ENCODE results near the gene TTC22.

The TTC22 gene

DNA sequence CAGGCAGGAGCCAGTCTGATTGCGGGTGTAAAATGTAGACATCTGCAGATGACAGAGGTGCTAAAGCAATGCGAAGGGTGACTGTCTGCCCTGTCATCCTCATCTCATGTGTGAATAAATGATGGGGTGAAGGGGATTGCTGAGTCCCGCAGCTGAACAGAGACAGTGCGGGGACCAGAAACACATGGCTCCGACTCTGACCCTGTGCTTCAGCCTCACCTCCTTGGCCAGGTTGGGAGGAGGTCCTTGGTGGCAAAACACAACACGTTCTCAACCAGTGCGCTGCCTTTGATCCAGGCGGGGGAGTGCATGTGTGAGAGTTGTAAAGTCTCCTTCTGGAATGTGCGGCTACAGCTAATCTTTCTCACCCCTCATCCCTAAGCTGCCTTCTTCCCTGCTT is 32.0 kb upstream of the TTC22 start:
- DNase-seq, result no peak

DNA sequence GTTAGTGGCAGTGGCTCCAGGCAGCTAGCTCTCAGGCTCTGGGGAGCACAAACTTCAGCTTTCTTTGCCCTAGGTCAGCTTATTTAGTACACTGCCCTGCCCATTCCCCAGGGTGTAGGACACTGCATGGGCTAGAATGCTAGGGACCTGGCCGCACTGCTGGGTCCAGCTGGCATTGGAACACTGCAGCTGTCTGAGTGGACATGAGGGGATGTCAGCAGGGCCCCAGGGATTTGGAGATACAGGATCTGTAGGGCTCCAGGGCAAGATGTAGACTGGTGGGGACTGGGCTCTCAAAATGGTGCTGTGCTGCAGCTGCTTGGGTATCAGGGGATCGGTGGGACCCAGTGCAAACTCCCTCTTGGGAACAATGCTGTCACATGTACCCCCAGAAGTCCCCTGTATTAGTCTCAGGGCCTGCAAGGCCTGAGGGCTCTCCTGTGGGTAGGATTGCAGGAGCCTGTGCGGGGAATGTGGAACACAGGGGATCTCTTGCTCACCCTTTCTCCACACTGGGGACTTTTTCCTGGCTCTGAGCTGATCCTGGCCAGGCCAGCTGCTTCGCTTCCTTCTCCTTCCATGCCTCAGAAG is 25.2 kb upstream of the TTC22 start:
- no peak for DNase-seq

- DNase-seq, result no peak
These were observed 24.6 kb upstream of the TTC22 start for GRCh38 chr1:54825696-54826095.

DNA sequence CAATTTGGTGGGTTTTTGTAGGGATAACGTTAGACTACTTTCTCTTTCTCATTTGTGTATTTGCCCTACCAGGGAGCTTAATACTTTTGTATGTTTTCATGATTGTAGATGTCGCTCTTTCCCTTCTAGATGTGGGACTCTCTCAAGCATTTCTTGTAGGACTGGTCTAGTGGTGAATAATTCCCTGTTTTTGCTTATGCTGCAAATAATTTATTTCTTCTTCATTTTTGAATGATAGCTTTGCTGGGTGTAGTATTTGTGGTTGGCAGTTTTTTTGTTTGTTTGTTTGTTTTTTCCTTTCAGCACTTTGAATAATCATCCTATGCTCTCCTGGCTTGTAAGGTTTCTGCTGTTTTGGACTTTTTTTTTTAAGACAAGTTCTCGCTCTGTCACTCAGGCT is 22.5 kb upstream of the TTC22 start:
- no peak for DNase-seq

DNA sequence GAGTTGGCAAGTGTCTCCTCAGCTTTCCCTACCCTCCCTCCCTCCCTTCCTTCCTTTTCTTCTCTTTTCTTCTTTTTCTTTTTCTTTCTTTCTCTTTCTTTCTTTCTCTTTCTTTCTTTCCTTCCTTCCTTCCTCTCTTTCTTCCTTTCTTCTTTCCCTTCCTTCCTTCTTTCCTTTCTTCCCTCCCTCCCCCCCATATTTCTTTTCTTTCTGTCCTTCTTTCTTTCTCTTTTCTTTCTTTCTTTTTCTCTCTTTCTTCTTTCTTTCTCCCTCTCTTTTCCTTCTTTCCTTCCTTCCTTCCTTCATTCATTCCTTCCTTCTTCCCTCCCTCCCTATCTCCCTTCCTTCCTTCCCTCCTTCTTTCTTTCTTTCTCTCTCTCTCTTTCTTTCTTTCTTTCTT is 18.6 kb upstream of the TTC22 start:
- no peak for DNase-seq

- DNase-seq, result no peak
These were observed 18.0 kb upstream of the TTC22 start for GRCh38 chr1:54819195-54819536.

DNA sequence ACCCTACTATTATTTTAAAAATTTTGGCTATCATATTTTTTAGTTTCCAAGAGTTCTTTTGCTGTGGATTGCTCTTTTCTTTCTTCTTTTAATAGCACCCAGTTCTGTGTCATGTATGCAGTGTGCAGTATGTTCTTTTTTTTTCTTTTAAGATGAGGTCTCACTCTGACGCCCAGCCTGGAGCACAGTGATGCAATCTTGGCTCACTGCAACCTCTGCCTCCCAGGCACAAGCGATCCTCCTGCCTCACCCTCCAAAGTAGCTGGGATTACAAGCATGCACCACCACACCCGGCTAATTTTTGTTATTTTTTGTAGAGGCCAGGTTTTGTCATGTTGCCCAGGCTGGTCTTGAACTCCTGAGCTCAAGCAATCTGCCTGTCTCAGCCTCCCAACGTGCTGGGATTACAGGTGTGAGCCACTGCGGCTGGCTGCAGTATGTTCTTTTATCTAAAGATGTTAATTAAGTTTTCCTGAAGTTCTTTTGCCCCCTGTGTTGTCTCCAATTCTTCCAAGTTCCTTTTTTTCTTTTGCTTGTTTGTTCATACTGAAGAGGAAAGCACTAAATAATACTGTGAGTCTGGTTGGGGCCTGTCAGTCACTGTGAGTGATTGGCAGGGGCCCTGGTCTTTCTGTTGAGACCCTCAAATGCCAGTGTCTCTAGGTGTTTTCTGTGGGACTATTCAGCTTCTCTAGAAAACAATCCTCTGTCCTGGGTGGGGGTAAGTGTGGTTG is 17.5 kb upstream of the TTC22 start:
- DNase-seq, result no peak

GRCh38 chr1:54816951-54817350 is 15.8 kb upstream of the TTC22 start:
- DNase-seq, result no peak

GRCh38 chr1:54816130-54816529 is 15.0 kb upstream of the TTC22 start:
- DNase-seq, result no peak

GRCh38 chr1:54815086-54815876 is 14.2 kb upstream of the TTC22 start:
- no peak for DNase-seq

- DNase-seq, result no peak
These were observed 13.4 kb upstream of the TTC22 start for GRCh38 chr1:54814571-54814970.

GRCh38 chr1:54814126-54814498 is 13.0 kb upstream of the TTC22 start:
- no peak for DNase-seq

- DNase-seq, result no peak
These were observed 12.5 kb upstream of the TTC22 start for GRCh38 chr1:54813485-54814125.

GRCh38 chr1:54812801-54813484 is 11.8 kb upstream of the TTC22 start:
- DNase-seq, result no peak

DNA sequence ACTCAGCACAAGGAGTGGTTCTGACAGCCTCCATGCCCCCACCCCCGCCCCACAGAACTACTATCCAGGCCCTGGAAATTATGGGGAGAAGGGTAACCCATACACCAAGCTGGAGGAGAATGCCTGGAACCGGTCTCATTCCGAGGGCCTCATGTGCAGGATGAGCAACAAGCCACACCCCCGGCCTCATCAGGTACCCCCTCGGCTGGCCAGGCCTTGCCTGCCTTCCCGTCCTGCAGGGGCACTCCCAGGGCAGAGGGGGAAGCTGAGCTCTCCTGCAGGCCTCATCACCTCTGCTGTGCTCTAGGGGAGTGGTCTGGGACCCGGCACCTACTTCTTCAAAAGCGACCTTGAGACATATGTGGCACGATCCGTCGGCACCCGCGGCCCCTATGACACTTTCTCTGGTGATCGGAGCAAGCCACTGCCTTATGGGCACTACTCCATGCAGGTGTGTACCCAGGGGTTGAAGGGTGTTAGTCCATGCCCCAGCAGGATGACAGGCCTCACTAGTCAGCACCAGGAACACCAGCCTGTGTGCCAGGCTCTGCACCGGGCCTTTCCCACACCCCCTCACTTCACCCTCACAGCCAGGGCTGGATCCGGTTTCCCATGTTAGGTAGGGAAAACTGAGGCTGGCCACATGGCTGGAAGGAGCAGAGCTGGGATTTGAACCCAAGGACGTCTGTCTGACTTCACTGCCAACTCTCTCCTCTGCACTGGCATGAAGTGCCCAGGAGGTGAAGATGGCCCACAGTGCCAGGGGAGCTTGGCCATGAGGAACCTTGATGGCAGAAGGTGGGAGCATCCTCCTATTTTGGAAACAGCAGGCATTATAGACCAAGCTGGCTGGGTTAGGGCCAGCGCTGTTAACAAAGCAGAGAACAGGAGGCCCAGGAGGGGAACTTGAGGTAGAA is 10.9 kb upstream of the TTC22 start:
- DNase-seq, result no peak

DNA sequence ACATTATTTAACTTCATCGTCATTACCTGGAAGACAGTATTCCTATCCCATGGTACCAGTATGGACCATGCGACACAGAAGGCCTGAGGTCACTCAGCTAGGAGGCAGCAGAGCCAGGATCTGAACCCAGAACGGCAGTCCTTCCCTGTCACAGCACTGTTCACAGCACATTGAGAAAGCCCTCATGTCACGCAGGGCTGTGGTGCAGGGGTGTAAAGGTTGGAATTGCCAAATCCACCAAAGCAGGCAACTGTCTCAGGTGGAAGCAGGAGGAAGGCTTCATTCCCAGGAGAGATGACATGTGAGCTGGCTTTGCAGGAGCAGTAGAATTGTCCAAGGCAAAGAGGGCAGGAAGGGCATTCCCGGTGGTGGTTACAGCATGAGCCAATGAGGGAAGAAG is 9.9 kb upstream of the TTC22 start:
- no peak for DNase-seq

DNA sequence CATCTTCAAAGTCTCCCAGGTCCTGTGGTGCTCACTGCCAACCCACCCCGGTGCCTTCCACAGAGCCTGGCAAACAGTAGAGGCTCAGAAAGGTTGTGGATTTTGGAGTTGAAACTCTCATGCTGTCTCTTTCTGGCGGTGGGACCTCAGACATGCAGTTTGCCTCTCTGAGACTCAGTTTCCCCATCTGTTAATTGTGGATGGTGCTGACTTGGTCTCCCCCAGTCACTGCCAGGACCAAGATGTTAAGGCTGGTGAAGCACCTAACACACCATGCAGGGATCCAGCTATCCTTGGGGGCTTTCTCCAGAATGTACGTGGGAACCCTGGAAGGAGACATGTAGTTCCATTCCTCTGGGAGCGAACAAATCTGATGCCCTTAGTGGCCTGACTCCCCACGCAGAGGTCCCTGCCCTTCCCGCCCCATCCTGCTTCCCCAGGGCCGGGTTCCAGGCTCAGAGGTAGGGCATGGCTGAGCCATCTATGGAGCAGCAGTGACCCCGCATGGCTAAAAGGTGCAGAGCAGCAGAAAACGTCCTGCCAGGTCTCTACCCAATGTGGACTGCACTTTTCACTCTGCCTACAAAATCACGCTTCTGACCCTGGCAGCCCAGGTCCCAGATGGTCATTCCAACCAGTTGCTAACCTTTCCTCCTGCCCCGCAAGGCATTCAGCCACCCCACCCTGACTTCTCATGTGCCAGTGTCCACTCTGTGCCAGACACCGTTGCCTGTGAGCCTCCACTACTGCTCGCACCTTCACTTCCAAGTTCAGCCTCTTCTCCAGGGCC is 9.2 kb upstream of the TTC22 start:
- DNase-seq, result peak; percentile 32

DNA sequence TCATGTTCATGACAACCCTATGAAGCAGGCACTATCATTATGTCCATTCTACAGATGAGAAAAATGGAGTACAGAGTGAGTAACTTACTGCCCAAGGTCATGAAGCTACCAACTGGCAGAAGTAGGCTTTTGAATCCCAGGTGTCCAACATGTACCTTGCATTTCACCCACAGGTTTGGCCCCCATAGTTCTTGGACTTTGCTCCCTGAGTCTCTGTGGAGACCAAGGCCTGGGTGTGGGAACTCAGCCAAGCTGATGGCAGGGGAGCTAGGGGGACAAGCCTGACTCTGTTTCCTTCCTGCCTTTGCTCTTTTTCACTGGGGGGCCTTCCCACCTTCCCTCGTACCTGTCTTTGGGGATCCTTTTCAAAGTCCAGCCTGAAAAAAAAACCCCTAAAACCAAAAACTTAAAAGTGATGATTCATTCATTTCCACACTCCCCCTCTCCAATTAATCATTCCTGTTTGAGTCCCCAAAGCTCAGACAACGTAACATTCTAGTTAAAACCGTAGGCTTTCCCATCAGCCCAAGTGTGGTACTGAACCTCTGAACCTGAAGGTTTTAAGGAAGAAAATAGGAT is 8.5 kb upstream of the TTC22 start:
- DNase-seq, result no peak

DNA sequence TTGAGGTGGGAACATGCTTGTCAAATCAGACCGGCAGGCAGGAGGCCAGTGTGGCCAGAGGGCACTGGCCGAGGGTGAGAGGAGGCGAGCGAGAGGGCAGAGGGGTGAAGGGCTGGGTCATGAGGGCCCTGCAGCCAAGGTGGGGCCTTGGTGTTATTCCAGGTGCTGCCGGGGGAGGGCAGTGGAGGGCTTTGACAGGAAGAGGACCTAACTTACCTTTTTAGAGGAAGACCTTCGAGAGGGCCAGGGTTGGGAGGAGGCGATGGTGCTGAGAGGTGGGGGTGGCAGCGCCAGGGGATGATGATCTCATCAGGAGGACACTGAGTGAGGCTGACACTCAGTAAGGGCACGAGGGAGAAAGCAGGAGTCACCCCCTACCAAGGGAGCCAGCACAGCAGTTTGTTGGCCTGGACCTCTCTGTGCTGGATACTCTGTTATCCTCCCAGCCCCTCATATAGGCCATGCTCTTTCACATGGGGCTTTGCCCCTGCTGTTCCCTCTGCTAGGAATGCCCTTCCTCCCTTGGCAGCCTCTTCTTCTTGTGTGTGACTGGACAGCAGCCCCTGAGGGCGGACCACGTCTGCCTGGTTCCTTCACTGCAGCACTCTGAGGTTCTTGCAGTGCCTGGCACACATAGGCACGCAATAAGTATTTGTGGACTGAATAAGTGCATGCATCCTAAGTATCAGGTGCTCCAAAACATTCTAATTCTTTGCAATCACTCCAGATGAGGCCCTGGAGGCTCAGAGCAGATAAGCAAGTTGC is 7.5 kb upstream of the TTC22 start:
- DNase-seq, result no peak

- DNase-seq, result no peak
These were observed 6.6 kb upstream of the TTC22 start for GRCh38 chr1:54807756-54808155.

Data from KG1 (cell line).